ENCODE measurements around the gene DUSP10. TPM values are rescaled to one million over a fixed set of nuclear protein-coding genes. Genes with fewer than 3 reads are reported as not detected.

The DUSP10 gene
- total RNA-seq, 4 donors from 2014 or later = 6.8 to 12.9 (median 9.0) TPM

DNA sequence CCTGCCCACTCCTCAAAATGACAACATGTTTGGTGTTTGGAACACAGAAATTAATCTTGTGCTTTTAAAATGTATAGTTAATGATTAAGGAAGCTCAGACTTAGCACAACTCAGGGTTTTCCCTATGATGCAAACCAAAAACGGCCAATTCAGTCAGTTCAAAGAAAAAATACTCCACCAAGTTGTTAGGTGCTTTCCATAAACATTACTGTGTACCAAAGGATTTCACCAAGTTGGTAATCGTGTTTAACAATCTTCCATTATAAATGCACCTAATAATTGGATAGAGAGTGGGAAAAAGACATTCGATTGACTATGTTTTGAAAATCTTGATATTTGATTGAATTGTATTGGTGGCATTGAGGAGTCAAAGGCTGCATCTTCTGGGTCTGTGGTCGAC, 33.3 kb upstream of the DUSP10 start:
- TF ChIP-seq CTCF (IDR thresholded peaks at IDR 0.05; ENCODE audit: low read depth) = no peak

- no peak for TF ChIP-seq CTCF (IDR thresholded peaks at IDR 0.05; ENCODE audit: low read depth)
Observed at GRCh38 chr1:221774054-221774842, 32.4 kb upstream of the DUSP10 start.

DNA sequence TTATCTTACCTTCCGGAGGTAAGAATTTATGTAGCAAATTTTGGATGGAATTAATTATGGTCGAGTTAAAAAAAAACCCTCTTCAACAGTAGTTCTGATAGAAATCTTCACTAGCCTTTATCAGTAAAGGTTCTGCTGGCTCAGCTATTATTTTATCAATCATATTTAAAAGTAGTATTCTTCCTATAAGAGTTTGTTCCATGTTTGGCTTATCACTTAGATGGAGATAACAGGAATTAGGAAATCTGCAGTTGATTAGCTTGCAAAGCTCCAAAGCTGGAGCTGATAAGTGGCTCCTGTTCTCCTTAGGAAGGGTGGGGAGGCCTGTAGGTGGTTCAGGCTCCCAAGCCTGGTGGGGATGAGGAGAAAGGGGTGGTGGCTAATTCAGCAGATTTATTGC, 31.5 kb upstream of the DUSP10 start:
- TF ChIP-seq CTCF (IDR thresholded peaks at IDR 0.05; ENCODE audit: low read depth) = no peak

- no peak for TF ChIP-seq CTCF (IDR thresholded peaks at IDR 0.05; ENCODE audit: low read depth)
Observed at GRCh38 chr1:221772117-221772516, 30.2 kb upstream of the DUSP10 start.

GRCh38 chr1:221768444-221769066, 26.7 kb upstream of the DUSP10 start:
- no peak for TF ChIP-seq CTCF (IDR thresholded peaks at IDR 0.05; ENCODE audit: low read depth)

DNA sequence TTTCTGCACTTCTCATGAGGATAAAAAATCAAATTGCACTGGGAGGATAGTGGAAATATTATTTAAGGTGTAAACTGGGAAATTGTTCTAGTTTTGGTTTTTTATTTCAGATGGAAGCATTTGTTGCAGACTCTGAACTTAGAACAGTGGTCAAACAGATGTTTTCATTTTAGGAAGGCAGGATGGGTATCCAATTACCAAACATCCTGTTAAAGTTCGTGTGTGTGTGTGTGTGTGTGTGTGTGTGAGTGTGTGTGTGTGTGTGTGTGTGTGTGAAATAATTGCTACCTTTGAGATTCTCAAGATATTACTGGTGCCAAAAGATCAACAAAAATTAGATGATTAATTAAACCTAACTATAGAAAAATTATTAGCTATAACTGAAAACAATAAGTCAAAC, 24.3 kb upstream of the DUSP10 start:
- TF ChIP-seq CTCF (IDR thresholded peaks at IDR 0.05; ENCODE audit: low read depth) = no peak

DNA sequence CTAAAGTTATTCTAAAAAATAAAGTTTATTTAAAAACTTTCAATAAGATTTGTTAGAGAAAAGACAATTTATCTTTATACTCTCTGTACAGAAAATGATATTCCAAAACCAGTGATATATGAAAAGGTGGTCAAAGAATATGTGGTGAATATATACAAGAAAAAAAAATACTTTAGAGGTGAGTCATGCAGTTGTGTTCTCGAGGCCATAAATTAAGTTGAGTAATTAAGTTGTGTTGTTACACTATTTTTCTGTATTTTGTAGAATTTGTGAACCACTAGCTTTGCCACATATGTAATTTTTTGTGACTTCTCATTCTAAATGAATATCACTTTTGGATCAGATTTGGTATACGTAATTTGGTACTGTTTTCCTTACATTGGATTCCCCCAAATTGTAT, 23.6 kb upstream of the DUSP10 start:
- no peak for TF ChIP-seq CTCF (IDR thresholded peaks at IDR 0.05; ENCODE audit: low read depth)
